K562 (cell line): Measurements from ENCODE around the gene XIRP1. TPM values are rescaled to one million over a fixed set of nuclear protein-coding genes. Genes with fewer than 3 reads are reported as not detected.

Source experiments
- CREM ChIP-seq: IDR thresholded peaks from 2 replicates; pipeline ENCODE4 v1.6.1; 2014; ENCODE audit warnings: antibody characterized with exemption, low read depth
- IFI16 ChIP-seq: fragments of 250-450 bp; sonication (Bioruptor Pico); IDR thresholded peaks from 2 replicates; pipeline ENCODE4 v2.1.2; 2022; ENCODE audit warnings: mild to moderate bottlenecking, inconsistent platforms
- MTA1 ChIP-seq: fragments of 450-650 bp; IDR thresholded peaks from 2 replicates; pipeline ENCODE4 v1.6.1; 2017; ENCODE audit warnings: borderline replicate concordance
- MYNN ChIP-seq, 2 experiments: sonication (generic); formaldehyde crosslinking in 1 of 2; IDR thresholded peaks; 2 replicates each; pipeline versions ENCODE4 v1.5.0 to v1.6.1; 2016 to 2020; ENCODE audit warnings: antibody characterized with exemption in 1 of 2, missing genetic modification reagents in 1 of 2
- NR2F6 ChIP-seq: fragments of 450-650 bp; formaldehyde crosslinking; IDR thresholded peaks from 2 replicates; pipeline ENCODE4 v1.4.0; 2020; ENCODE audit warnings: mild to moderate bottlenecking
- POLR2B ChIP-seq: fragments of 450-650 bp; IDR thresholded peaks from 2 replicates; pipeline ENCODE4 v1.6.1; 2018; ENCODE audit warnings: low read depth; ENCODE audit not compliant: partially characterized antibody
- RBBP5 ChIP-seq: fragments of 200-600 bp; sonication (generic); IDR thresholded peaks from 2 replicates; pipeline ENCODE4 v1.6.1; 2012; ENCODE audit warnings: borderline replicate concordance, mild to moderate bottlenecking, low read length, control low read depth, inconsistent platforms; ENCODE audit not compliant: insufficient read depth, poor library complexity, severe bottlenecking
- SMAD2 ChIP-seq: fragments of 150-350 bp; IDR thresholded peaks from 2 replicates; pipeline ENCODE4 v1.6.1; 2014; ENCODE audit warnings: low read depth, mild to moderate bottlenecking, low read length
- ZBTB8A ChIP-seq: fragments of 450-650 bp; IDR thresholded peaks from 2 replicates; pipeline ENCODE4 v1.6.1; 2018; ENCODE audit warnings: mild to moderate bottlenecking, moderate library complexity; ENCODE audit not compliant: partially characterized antibody
- polyA plus RNA-seq, 8 experiments: library from polyadenylated mRNA; depleted of rRNA in 4 of 8; stranded (reverse) in 5 of 8; unstranded in 3 of 8; fragments of >200 nt; fragmentation: Nextera tagmentation in 2 of 8; fragmentation: Illumina TruSeq in 1 of 8; extraction: Ambion mirVana in 2 of 8; extraction: Trizol in 1 of 8; gene quantifications; 2 replicates each; pipeline versions ENCODE4 v1.2.1 to v1.2.3, GENCODE V29; 2011 to 2014; ENCODE audit warnings: inconsistent platforms in 1 of 8, missing spikeins in 1 of 8
- total RNA-seq, 7 experiments: library from RNA; depleted of rRNA in 6 of 7; stranded (reverse); fragments of >200 nt in 6 of 7; fragmentation: Illumina TruSeq in 2 of 7; extraction: Trizol in 2 of 7; gene quantifications; 2 replicates each; pipeline versions ENCODE4 v1.2.1 to v1.2.3, GENCODE V29; 2011 to 2021; ENCODE audit warnings: low replicate concordance in 1 of 7
- TF ChIP-seq, protein P1 (sequence below), 2 experiments: fragments of 450-650 bp; IDR thresholded peaks; 2 replicates each; pipeline ENCODE4 v1.6.1; 2018; ENCODE audit warnings: mild to moderate bottlenecking in 2 of 2, low read depth in 1 of 2; ENCODE audit not compliant: partially characterized antibody in 2 of 2
- TF ChIP-seq, protein P2 (sequence below): fragments of 450-650 bp; formaldehyde crosslinking; conservative IDR thresholded peaks from 2 replicates; pipeline ENCODE4 v1.4.0; 2022; ENCODE audit warnings: mild to moderate bottlenecking, missing genetic modification characterization
- TF ChIP-seq, protein P3 (sequence below): fragments of 450-650 bp; IDR thresholded peaks from 2 replicates; pipeline ENCODE4 v1.6.1; 2016; ENCODE audit warnings: low read depth, mild to moderate bottlenecking, moderate library complexity
- TF ChIP-seq, protein P4 (sequence below): sonication (generic); formaldehyde crosslinking; IDR thresholded peaks from 2 replicates; pipeline ENCODE4 v1.8.0; 2022; ENCODE audit warnings: mild to moderate bottlenecking, missing genetic modification reagents
- TF ChIP-seq, protein P5 (sequence below): sonication (generic); formaldehyde crosslinking; IDR thresholded peaks from 2 replicates; pipeline ENCODE4 v1.8.1; 2022; ENCODE audit warnings: missing genetic modification reagents

The XIRP1 gene
- total and polyA plus RNA-seq, 9 of the 15 experiments (the other 6 are each of a cell fraction or from before 2014, with no cell fraction given): 0.03 to 0.27 (median 0.08) TPM; not detected in 3

DNA sequence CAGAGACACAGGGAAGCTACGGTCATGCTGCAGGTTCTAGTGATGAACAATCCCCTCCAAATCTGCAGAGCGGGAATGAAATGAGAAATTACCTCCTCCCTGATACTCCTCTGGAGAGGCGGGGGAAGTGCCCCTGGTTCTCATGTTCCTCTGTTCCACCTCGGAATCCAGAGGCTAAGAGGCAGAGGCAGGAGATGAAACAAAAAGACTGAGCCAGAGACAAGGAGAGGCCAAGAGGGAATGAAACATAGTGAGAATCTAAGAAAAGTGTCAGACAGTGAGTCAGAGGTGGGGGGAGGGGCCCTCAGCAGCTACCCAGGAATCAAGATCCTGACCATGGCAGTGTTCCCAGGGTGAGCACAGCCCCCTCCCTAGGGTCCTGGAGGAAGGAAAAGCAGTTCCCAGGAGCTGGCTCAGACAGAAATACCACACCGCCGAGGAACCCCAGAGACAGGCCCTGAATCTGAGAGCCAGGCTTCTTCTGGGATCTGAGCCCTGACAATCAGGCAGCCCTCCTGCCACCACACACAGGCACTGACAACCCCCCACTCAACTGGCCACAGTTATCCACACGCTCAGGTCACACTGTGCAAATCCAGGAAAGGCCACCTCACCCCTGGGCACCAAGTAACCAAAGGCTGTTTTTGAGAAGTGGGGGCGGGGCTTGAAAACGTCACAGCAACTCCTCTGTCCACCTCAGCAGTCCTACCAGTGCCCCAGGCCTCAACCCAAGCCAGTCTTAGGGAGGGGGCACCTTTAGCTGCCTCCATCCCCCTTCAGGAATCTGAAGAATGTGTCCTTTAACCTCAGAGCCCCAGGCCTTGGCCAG lies 41.4 kb downstream of the XIRP1 start (continued):
- TF ChIP-seq RBBP5: no peak
- TF ChIP-seq CREM: peak; percentile 62
- peak; percentile 56; the same call in 1 of the 2 replicates for TF ChIP-seq MYNN (IDR thresholded peaks at IDR 0.05)
- TF ChIP-seq MYNN (CRISPR knock-in tag; IDR thresholded peaks at IDR 0.05): no peak
- TF ChIP-seq, protein P1, sequence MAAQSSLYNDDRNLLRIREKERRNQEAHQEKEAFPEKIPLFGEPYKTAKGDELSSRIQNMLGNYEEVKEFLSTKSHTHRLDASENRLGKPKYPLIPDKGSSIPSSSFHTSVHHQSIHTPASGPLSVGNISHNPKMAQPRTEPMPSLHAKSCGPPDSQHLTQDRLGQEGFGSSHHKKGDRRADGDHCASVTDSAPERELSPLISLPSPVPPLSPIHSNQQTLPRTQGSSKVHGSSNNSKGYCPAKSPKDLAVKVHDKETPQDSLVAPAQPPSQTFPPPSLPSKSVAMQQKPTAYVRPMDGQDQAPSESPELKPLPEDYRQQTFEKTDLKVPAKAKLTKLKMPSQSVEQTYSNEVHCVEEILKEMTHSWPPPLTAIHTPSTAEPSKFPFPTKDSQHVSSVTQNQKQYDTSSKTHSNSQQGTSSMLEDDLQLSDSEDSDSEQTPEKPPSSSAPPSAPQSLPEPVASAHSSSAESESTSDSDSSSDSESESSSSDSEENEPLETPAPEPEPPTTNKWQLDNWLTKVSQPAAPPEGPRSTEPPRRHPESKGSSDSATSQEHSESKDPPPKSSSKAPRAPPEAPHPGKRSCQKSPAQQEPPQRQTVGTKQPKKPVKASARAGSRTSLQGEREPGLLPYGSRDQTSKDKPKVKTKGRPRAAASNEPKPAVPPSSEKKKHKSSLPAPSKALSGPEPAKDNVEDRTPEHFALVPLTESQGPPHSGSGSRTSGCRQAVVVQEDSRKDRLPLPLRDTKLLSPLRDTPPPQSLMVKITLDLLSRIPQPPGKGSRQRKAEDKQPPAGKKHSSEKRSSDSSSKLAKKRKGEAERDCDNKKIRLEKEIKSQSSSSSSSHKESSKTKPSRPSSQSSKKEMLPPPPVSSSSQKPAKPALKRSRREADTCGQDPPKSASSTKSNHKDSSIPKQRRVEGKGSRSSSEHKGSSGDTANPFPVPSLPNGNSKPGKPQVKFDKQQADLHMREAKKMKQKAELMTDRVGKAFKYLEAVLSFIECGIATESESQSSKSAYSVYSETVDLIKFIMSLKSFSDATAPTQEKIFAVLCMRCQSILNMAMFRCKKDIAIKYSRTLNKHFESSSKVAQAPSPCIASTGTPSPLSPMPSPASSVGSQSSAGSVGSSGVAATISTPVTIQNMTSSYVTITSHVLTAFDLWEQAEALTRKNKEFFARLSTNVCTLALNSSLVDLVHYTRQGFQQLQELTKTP (IDR thresholded peaks at IDR 0.05; ENCODE audit: low read depth in 1 of 2, partially characterized antibody in 2 of 2): no peak
- TF ChIP-seq MTA1: 0 out of 2 replicates have a peak, but pooled peaks have one; percentile 24
- TF ChIP-seq SMAD2: no peak
- TF ChIP-seq, protein P2, sequence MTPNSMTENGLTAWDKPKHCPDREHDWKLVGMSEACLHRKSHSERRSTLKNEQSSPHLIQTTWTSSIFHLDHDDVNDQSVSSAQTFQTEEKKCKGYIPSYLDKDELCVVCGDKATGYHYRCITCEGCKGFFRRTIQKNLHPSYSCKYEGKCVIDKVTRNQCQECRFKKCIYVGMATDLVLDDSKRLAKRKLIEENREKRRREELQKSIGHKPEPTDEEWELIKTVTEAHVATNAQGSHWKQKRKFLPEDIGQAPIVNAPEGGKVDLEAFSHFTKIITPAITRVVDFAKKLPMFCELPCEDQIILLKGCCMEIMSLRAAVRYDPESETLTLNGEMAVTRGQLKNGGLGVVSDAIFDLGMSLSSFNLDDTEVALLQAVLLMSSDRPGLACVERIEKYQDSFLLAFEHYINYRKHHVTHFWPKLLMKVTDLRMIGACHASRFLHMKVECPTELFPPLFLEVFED (CRISPR knock-in tag): no peak
- no peak for TF ChIP-seq POLR2B
- no peak for TF ChIP-seq ZBTB8A
- TF ChIP-seq, protein P3, sequence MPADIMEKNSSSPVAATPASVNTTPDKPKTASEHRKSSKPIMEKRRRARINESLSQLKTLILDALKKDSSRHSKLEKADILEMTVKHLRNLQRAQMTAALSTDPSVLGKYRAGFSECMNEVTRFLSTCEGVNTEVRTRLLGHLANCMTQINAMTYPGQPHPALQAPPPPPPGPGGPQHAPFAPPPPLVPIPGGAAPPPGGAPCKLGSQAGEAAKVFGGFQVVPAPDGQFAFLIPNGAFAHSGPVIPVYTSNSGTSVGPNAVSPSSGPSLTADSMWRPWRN: 0 out of 2 replicates have a peak, but pooled peaks have one; percentile 44
- no peak for TF ChIP-seq NR2F6 (CRISPR knock-in tag)
- TF ChIP-seq, protein P4, sequence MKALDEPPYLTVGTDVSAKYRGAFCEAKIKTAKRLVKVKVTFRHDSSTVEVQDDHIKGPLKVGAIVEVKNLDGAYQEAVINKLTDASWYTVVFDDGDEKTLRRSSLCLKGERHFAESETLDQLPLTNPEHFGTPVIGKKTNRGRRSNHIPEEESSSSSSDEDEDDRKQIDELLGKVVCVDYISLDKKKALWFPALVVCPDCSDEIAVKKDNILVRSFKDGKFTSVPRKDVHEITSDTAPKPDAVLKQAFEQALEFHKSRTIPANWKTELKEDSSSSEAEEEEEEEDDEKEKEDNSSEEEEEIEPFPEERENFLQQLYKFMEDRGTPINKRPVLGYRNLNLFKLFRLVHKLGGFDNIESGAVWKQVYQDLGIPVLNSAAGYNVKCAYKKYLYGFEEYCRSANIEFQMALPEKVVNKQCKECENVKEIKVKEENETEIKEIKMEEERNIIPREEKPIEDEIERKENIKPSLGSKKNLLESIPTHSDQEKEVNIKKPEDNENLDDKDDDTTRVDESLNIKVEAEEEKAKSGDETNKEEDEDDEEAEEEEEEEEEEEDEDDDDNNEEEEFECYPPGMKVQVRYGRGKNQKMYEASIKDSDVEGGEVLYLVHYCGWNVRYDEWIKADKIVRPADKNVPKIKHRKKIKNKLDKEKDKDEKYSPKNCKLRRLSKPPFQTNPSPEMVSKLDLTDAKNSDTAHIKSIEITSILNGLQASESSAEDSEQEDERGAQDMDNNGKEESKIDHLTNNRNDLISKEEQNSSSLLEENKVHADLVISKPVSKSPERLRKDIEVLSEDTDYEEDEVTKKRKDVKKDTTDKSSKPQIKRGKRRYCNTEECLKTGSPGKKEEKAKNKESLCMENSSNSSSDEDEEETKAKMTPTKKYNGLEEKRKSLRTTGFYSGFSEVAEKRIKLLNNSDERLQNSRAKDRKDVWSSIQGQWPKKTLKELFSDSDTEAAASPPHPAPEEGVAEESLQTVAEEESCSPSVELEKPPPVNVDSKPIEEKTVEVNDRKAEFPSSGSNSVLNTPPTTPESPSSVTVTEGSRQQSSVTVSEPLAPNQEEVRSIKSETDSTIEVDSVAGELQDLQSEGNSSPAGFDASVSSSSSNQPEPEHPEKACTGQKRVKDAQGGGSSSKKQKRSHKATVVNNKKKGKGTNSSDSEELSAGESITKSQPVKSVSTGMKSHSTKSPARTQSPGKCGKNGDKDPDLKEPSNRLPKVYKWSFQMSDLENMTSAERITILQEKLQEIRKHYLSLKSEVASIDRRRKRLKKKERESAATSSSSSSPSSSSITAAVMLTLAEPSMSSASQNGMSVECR (CRISPR knock-in tag): no peak
- TF ChIP-seq IFI16 (CRISPR knock-in tag): no peak
- TF ChIP-seq, protein P5, sequence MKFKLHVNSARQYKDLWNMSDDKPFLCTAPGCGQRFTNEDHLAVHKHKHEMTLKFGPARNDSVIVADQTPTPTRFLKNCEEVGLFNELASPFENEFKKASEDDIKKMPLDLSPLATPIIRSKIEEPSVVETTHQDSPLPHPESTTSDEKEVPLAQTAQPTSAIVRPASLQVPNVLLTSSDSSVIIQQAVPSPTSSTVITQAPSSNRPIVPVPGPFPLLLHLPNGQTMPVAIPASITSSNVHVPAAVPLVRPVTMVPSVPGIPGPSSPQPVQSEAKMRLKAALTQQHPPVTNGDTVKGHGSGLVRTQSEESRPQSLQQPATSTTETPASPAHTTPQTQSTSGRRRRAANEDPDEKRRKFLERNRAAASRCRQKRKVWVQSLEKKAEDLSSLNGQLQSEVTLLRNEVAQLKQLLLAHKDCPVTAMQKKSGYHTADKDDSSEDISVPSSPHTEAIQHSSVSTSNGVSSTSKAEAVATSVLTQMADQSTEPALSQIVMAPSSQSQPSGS (CRISPR knock-in tag): no peak
